Mesothelial cell of epicardium (in vitro differentiated cells): ENCODE measurements around the gene SSR1. TPM values are rescaled to one million over a fixed set of nuclear protein-coding genes. Genes with fewer than 3 reads are reported as not detected.

Experiments used
- DNase-seq, 2 experiments: peaks; one replicate each; pipeline ENCODE4 v3.0.0; 2021; ENCODE audit warnings: low spot score in 2 of 2; ENCODE audit not compliant: unreplicated experiment in 2 of 2
- H3K27ac Mint-ChIP-seq: 2 replicates; pipeline ENCODE4 v1.8.0; 2021; ENCODE audit warnings: mixed read lengths
- H3K27me3 Mint-ChIP-seq: 2 replicates; pipeline ENCODE4 v1.8.0; 2021; ENCODE audit warnings: low read depth, mixed read lengths
- H3K36me3 Mint-ChIP-seq: 2 replicates; pipeline ENCODE4 v1.8.0; 2021; ENCODE audit warnings: mixed read lengths
- H3K4me1 Mint-ChIP-seq: 2 replicates; pipeline ENCODE4 v1.8.0; 2021; ENCODE audit warnings: mixed read lengths
- H3K4me3 Mint-ChIP-seq: 2 replicates; pipeline ENCODE4 v1.8.0; 2021; ENCODE audit warnings: mild to moderate bottlenecking, moderate library complexity, mixed read lengths
- H3K9me3 Mint-ChIP-seq: 2 replicates; pipeline ENCODE4 v1.8.0; 2021; ENCODE audit warnings: mixed read lengths
- total RNA-seq: library from RNA; stranded (reverse); gene quantifications from 3 replicates; pipeline ENCODE4 v1.2.1, GENCODE V29; 2021
- TF ChIP-seq, protein P1 (sequence below): fragments of 200-600 bp; sonication (generic); IDR thresholded peaks from one replicate; pipeline ENCODE4 v1.5.0; 2021; ENCODE audit warnings: antibody characterized with exemption; ENCODE audit not compliant: unreplicated experiment

SSR1 gene
- total RNA-seq, 1 donor from 2014 or later: 115 TPM

GRCh38 chr6:7304821-7305220, 8.2 kb downstream of the SSR1 start:
- H3K27me3 Mint-ChIP-seq: no peaks in the 10 kb centered on the region
- TF ChIP-seq, protein P1, sequence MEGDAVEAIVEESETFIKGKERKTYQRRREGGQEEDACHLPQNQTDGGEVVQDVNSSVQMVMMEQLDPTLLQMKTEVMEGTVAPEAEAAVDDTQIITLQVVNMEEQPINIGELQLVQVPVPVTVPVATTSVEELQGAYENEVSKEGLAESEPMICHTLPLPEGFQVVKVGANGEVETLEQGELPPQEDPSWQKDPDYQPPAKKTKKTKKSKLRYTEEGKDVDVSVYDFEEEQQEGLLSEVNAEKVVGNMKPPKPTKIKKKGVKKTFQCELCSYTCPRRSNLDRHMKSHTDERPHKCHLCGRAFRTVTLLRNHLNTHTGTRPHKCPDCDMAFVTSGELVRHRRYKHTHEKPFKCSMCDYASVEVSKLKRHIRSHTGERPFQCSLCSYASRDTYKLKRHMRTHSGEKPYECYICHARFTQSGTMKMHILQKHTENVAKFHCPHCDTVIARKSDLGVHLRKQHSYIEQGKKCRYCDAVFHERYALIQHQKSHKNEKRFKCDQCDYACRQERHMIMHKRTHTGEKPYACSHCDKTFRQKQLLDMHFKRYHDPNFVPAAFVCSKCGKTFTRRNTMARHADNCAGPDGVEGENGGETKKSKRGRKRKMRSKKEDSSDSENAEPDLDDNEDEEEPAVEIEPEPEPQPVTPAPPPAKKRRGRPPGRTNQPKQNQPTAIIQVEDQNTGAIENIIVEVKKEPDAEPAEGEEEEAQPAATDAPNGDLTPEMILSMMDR: no peak
- peaks cover 46% of the 10 kb centered on the region for H3K36me3 Mint-ChIP-seq
- no peak overlapping the region for H3K27ac Mint-ChIP-seq
- no peak for DNase-seq
- H3K9me3 Mint-ChIP-seq: no peaks in the 10 kb centered on the region
- H3K4me3 Mint-ChIP-seq: no peak overlapping the region
- no peaks in the 10 kb centered on the region for H3K4me1 Mint-ChIP-seq

- Mint-ChIP-seq H3K9me3 (no peaks in the 10 kb centered on the region), H3K36me3 (peaks cover 42% of the 10 kb centered on the region), H3K27me3 (no peaks in the 10 kb centered on the region), H3K27ac (no peak overlapping the region), H3K4me3 (no peak overlapping the region), H3K4me1 (no peaks in the 10 kb centered on the region)
- DNase-seq: no peak
- TF ChIP-seq, protein P1: no peak
Observed at GRCh38 chr6:7301702-7302101, 11.3 kb downstream of the SSR1 start.

DNA sequence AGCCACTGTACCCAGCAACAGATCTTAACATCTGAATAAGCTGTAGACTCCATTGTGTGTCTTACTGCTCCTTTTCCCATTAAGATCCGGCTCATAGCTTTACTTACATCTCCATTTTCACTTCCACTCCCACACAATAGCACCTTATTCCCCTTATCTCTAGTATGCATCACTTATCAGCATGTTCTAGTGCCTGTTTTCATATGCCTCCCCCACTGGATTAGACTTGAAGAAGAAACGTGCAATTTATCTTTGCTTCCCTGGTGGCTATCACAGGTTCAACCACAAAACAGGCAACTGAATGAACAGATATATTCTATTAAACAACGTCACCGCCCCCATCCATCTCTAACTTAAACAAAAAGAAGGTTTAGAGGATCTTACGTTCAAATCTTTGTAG, 12.1 kb downstream of the SSR1 start:
- no peak overlapping the region for H3K27ac Mint-ChIP-seq
- no peaks in the 10 kb centered on the region for H3K9me3 Mint-ChIP-seq
- DNase-seq: no peak
- peaks cover 47% of the 10 kb centered on the region for H3K36me3 Mint-ChIP-seq
- no peak overlapping the region for H3K4me3 Mint-ChIP-seq
- no peaks in the 10 kb centered on the region for H3K4me1 Mint-ChIP-seq
- H3K27me3 Mint-ChIP-seq: no peaks in the 10 kb centered on the region
- TF ChIP-seq, protein P1: no peak

DNA sequence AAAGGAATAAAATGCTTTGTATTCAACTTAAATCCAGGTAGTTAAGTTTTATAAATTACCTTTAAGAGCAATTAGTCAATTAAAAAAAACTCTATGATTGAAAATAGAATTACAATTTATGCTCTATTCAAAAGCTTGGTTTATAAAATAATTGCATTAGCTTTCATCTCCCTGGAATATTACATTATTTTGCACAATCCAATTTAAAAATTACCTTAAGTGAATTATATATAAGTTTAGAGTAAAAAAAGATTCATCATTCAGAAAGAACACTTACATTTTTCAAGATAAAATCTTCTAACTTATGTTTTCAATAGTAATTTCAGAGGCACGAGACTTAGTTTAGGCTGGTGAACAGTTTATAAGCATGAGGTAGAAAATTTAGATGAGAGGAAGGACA, 14.9 kb downstream of the SSR1 start:
- H3K36me3 Mint-ChIP-seq: peaks cover 39% of the 10 kb centered on the region
- TF ChIP-seq, protein P1: no peak
- H3K9me3 Mint-ChIP-seq: no peaks in the 10 kb centered on the region

DNA sequence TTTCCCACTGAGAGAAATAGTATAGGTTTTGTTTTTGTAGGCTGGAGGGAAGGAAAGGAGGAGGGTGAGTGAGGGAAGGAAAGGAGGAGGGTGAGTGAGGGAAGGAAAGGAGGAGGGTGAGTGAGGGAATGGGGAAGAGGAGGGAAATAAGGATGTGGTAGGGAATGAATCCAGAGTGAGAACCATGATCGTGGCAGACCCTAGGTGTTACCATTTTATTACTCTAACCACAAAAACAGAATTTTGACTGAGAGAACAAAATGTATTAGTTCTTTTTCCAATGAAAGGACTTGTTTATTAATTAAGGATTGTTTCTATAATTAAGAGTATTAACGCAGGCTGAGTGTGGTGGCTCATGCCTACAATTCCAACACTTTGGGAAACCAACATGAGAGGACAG, 16.4 kb downstream of the SSR1 start:
- Mint-ChIP-seq H3K4me1 (no peaks in the 10 kb centered on the region), H3K27ac (no peak overlapping the region), H3K36me3 (peaks cover 42% of the 10 kb centered on the region), H3K9me3 (no peaks in the 10 kb centered on the region), H3K4me3 (no peak overlapping the region), H3K27me3 (no peaks in the 10 kb centered on the region)
- TF ChIP-seq, protein P1: no peak
- DNase-seq: no peak

More for the DNA sequence above, 14.9 kb downstream of the SSR1 start:
- Mint-ChIP-seq H3K4me3 (no peak overlapping the region), H3K27me3 (no peaks in the 10 kb centered on the region), H3K4me1 (no peaks in the 10 kb centered on the region), H3K27ac (no peak overlapping the region)
- no peak for DNase-seq

DNA sequence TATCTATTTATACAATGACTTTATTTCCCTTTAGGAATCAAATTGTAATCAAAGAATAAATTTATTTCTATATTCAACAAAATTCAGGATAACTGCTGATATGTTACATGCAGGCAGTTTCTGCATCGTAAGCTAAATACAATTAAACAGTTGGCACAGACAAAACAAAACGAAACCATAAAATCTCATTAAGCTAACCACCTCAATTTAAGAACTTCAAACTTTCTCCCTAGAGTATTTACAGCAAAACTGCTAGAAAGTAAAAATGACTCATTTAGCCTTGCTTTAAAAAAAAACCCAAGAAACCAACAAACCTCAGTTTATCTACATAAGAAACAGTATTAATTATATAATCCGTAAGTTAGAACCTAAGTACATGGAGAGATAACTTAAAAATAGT, 17.1 kb downstream of the SSR1 start:
- H3K27me3 Mint-ChIP-seq: no peaks in the 10 kb centered on the region
- no peak for DNase-seq
- H3K4me3 Mint-ChIP-seq: no peak overlapping the region
- no peaks in the 10 kb centered on the region for H3K9me3 Mint-ChIP-seq
- no peak overlapping the region for H3K27ac Mint-ChIP-seq
- peaks cover 35% of the 10 kb centered on the region for H3K36me3 Mint-ChIP-seq
- H3K4me1 Mint-ChIP-seq: no peaks in the 10 kb centered on the region
- TF ChIP-seq, protein P1: no peak
